WTC11 (cell line): ENCODE data around the gene KAZN.

ENCODE experiments used
- ATF3 ChIP-seq: sonication (generic); formaldehyde crosslinking; conservative IDR thresholded peaks from 2 replicates; pipeline ENCODE4 v1.8.1; 2022; ENCODE audit warnings: mild to moderate bottlenecking, missing genetic modification reagents
- ATF6 ChIP-seq: sonication (generic); formaldehyde crosslinking; IDR thresholded peaks from 2 replicates; pipeline ENCODE4 v1.8.1; 2023; ENCODE audit warnings: mild to moderate bottlenecking, missing genetic modification reagents
- CTCF ChIP-seq: fragments of 200-600 bp; IDR thresholded peaks from 2 replicates; pipeline ENCODE4 v1.8.0; 2022; ENCODE audit warnings: antibody characterized with exemption
- E2F1 ChIP-seq: sonication (generic); formaldehyde crosslinking; IDR thresholded peaks from 2 replicates; pipeline ENCODE4 v1.8.0; 2022; ENCODE audit warnings: mild to moderate bottlenecking, missing genetic modification reagents
- ELF4 ChIP-seq: sonication (generic); formaldehyde crosslinking; IDR thresholded peaks from 2 replicates; pipeline ENCODE4 v1.8.1; 2022; ENCODE audit warnings: low read depth, mild to moderate bottlenecking, moderate library complexity, missing genetic modification reagents
- ESRRA ChIP-seq: sonication (generic); formaldehyde crosslinking; IDR thresholded peaks from 2 replicates; pipeline ENCODE4 v1.8.1; 2022; ENCODE audit warnings: mild to moderate bottlenecking, missing genetic modification reagents, borderline replicate concordance
- IRF1 ChIP-seq: sonication (generic); formaldehyde crosslinking; IDR thresholded peaks from 2 replicates; pipeline ENCODE4 v1.8.0; 2023; ENCODE audit warnings: missing genetic modification reagents
- KAT7 ChIP-seq: sonication (generic); formaldehyde crosslinking; IDR thresholded peaks from 2 replicates; pipeline ENCODE4 v1.8.1; 2023; ENCODE audit warnings: missing genetic modification reagents, mild to moderate bottlenecking, borderline replicate concordance
- ZNF512 ChIP-seq: sonication (generic); formaldehyde crosslinking; IDR thresholded peaks from 2 replicates; pipeline ENCODE4 v1.8.1; 2022; ENCODE audit warnings: missing genetic modification reagents, borderline replicate concordance

GRCh38 chr1:14930247-14930965 lies 331.9 kb downstream of the KAZN start:
- TF ChIP-seq ATF6 (CRISPR knock-in tag) (no peak), KAT7 (CRISPR knock-in tag) (no peak), CTCF (no peak), IRF1 (CRISPR knock-in tag) (no peak), ELF4 (CRISPR knock-in tag) (no peak), E2F1 (CRISPR knock-in tag) (no peak), ESRRA (CRISPR knock-in tag) (no peak), ATF3 (no peak), ZNF512 (no peak)
